GM03348 (cell line): ENCODE results near the gene DOK1.
A peak's percentile ranks its signal among the peaks of the same experiment; 100 is the strongest.

ENCODE experiments used
- DNase-seq: peaks from one replicate; pipeline ENCODE4 v3.0.0; 2012; ENCODE audit warnings: low spot score

The DOK1 gene

GRCh38 chr2:74569686-74570085, 15.2 kb downstream of the DOK1 start:
- DNase-seq: no peak

DNA sequence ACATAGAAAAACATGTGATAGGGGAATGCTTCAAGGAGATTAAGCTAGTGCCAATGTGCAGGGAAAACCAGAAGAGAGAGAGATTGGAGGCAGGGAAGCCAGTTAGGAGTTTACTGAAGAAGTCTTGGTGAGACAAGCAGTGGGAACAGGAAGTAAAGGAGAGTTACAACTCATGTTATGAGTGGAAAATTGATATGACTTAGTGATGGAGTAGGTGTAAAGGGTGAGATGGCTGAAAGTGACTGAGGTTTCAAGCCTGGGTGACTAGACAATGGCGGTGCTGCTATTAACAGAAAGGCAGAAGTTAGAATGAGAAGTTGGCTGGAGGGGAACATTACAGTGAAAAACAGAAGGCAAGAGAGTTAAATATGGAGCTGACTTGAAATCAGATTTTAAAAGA, 16.5 kb downstream of the DOK1 start:
- no peak for DNase-seq

DNA sequence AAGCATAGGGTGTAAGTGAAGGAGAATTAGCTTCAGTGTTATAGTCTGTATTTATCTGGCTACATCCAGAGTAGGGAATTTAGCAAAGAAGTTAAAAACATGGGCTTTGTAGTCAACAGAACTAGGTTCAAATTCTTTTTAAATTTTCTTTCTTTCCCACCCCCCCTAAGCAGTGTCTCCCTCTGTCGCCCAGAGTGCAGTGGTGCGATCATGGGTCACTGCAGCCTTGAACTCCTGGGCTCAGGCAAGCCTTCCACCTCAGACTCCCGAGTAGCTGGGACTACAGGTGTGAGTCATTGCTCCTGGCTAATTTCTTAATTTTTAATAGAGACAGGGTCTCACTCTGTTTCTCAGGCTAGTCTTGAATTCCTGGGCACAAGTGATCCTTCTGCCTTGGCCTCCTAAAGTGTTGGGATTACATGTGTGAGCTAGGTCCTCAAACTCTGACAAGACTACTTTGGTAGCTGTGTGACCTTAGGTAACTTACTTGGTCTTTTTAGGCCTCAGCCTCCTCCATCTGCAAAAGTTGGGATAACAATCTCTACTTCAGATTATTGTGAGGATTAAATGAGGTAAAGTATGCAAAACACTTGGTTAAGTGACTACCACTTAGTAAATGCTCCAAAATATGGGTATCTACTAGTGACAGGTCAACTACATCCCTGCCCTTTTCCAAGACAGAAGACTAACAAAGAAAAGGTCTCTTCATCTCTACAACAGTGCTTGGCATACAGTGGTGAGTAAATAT, 17.8 kb downstream of the DOK1 start:
- DNase-seq: no peak

DNA sequence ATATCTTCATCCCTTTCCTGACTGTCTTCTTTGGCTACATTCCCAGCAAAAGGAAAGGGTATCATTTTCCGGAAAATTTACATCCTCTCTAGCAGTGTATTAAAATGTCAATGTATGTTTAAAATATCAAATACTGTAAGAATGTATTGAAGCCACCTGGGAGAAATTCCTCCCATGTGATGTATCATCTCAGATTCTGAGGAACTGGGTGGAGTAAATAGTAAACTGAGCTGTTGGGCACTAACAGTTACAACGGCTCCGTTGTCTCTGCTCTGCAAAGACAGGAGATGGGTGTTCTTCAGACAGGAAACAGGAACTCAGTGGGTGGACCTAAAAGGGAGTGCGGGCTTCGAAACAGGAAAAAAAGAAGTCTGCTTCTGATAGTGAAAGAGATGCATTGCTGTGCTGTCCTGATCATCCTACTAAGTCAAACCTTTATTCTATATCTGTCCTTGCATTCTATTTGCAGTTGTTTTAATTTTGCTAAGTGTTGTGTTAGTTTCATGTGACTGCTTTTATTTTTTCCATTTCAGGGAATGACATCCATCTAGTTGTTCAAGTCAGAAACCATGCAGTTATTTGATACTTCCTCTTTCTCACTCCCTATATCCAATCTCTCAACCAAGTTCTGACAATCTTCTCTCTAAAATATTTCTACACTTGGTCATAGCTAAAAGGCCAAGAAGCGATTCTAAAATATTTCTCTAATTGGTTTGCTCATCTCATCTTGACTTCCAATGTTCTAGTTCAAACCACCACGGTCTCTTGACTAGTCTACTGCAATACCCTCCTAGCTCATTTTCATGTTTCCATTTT, 19.4 kb downstream of the DOK1 start:
- DNase-seq: peak; percentile 51

- DNase-seq: no peak
Measured at GRCh38 chr2:74575320-74575719, 20.8 kb downstream of the DOK1 start.

- peak; percentile 59 for DNase-seq
Measured at GRCh38 chr2:74576211-74576862, 21.8 kb downstream of the DOK1 start.

DNA sequence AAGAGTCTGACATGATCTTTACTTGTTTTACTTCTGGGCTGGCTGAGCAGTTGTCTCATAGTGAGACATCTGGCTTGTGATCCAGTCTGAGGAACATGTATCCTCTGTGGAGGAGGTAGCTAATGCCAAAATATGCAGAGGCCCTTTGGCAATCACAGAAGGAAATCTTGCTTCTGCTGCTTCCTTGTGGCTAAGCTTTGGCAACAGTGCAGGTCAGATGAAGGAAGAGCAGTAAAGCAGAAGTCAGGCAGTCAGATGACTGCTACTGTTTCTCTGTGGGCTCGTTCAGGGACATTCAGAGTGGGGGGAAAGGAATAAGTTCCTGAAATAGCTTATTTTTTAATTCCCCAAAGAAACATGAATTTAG, 22.3 kb downstream of the DOK1 start:
- DNase-seq: peak; percentile 82

DNA sequence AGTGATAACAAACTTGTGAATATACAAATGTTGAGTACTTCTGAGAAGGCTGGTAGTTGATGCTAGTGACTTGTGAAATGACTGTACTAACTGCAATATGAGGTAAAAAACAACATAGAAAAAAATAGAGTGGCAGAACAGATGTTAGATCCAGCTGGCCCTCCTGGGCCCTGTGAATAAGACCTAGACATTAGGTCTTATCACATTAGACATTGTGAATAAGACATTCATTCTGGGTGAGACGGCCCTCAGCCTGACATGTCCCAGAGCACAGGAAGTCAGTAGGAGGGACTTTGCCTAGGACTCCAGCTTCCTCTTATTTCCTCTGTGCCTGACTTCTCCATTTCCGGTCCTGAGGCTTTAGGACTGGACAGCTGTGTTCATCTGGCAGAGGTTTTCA, 22.9 kb downstream of the DOK1 start:
- DNase-seq: peak; percentile 29

DNA sequence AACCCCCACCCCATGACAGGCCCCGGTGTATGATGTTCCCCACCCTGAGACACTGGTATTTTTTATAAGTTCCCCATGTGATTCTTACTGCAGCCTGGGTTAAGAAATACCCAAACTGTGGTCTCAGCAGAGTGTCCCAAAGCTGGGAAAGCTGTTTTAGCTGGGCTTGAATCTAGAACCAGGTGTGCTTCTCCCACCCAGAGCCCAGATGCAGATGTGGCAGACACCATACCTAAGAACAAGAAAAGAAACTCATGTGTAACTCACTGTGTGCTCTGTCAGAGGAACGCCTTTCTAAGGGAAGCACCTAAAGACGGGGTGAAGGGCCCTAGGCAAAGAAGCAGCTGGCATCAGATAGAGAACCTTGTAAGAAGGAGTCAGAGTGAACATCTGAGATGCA, 23.9 kb downstream of the DOK1 start:
- no peak for DNase-seq

- DNase-seq: no peak
Measured at GRCh38 chr2:74581463-74581862, 26.9 kb downstream of the DOK1 start.

GRCh38 chr2:74582184-74582583, 27.7 kb downstream of the DOK1 start:
- no peak for DNase-seq

DNA sequence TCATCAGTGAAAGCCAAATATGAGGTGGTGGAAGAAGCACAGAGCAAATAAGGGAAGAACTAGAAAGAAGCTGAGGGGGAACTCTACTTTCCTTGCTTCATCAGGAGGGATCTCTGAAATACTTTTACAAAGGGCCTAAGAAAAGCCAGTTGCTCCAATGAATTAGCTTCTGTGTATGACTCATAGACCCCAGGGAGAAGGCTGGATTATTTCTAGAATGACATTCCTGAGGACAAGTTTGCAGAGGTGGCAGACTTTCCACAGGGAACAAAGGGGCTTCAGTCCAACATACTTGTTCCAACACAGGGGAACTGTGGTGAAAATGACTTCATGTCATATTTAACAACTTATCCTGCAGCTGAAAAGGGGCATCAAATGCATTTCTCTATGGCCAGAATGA, 29.0 kb downstream of the DOK1 start:
- peak; percentile 51 for DNase-seq

GRCh38 chr2:74584088-74584645, 29.6 kb downstream of the DOK1 start:
- peak; percentile 14 for DNase-seq

- DNase-seq: peak; percentile 33
Measured at GRCh38 chr2:74585406-74586185, 31.1 kb downstream of the DOK1 start.

GRCh38 chr2:74587664-74588277, 33.3 kb downstream of the DOK1 start:
- peak; percentile 84 for DNase-seq

DNA sequence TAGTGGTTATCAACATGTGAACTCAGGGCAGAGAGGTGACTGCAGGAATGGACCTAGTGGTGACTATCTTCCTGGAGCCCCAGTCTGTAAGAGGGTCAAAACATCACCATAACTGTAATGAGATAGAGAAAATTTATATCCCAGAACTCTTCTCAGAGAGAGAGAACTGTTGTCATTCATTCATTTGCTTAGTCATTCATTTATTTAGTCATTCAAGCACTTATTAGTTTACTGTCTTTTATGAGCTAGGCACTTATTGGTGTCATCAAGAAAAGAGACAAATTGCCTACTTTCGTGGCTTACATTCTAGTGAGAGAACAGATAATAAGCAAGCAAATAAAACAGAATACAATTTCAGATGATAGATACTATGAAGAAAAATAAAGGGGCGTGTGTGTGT, 34.1 kb downstream of the DOK1 start:
- no peak for DNase-seq

DNA sequence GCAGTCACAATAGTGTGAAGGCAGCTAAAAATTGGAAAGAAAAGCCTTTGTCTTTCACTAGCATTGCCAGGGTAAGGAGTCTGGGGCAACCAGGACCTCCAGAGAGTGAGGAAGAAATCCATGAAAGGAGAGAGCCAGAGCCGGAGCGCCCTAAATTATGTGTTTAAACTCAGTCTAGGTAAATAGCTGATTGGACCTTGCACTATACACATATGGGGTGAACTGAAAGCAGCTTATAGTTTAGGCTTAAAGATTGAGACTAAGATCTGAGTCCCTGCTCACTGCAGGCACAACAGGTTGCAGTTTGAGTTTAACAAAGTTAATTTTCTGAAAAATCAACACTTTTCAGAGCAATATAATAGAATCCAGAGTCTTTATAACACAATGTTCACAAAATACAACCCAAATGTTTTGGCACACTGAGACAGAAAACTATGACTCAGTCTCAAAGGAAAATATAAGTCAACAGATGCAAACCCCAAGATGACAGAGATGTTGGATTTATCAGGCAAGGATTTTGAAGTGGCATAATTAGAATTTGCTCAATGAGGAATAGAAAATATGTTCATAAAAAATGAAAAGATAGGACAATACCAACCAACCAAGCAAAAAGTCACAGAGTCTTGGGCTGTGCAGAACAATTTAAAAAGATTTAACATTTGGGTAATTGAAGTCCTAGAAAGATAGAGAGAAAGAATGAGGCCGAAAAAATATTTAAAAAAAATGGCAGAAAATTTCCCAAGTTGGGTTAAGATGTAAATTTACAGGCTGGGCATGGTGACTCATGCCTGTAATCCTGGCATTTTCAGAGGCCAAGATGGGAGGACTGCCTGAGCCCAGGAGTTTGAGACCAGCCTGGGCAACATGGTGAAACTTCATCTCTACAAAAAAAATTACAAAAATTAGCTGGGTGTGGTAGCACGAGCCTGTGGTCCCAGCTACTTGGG, 39.6 kb downstream of the DOK1 start:
- DNase-seq: peak; percentile 12

- no peak for DNase-seq
Measured at GRCh38 chr2:74596584-74596983, 42.1 kb downstream of the DOK1 start.

GRCh38 chr2:74597410-74597809, 42.9 kb downstream of the DOK1 start:
- no peak for DNase-seq

DNA sequence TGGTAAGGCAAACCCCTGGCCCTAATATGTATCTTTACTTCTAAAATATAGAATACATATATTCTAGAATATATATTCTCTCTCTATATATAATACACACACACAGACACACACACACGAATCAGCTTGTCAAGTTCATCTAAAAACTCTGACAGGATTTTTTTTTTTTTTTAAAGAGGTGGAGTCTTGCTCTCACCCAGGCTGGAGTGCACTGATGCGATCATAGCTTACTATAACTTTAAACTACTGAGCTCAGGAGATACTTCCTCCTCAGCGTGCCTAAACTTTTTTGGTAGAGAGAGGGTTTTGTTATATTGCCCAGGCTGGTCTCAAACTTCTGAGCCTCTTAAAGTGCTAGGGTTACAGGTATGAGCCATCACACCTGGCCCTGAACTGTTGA, 45.2 kb downstream of the DOK1 start:
- DNase-seq: no peak
